Erythroblast (primary cell): ENCODE data around the gene VSIG8.

Experiments
- DNase-seq, 2 experiments: peaks; one replicate each; lab custom pipeline; 2025; lab: John Stamatoyannopoulos, UW
- GATA1 ChIP-seq: IDR thresholded peaks from 2 replicates; pipeline ENCODE4 v1.6.1; 2011; ENCODE audit warnings: low read depth, mild to moderate bottlenecking, control low read depth, low read length, moderate library complexity
- POLR2A ChIP-seq: IDR thresholded peaks from 2 replicates; pipeline ENCODE4 v1.6.1; 2011; ENCODE audit warnings: mild to moderate bottlenecking, low read length

The VSIG8 gene

DNA sequence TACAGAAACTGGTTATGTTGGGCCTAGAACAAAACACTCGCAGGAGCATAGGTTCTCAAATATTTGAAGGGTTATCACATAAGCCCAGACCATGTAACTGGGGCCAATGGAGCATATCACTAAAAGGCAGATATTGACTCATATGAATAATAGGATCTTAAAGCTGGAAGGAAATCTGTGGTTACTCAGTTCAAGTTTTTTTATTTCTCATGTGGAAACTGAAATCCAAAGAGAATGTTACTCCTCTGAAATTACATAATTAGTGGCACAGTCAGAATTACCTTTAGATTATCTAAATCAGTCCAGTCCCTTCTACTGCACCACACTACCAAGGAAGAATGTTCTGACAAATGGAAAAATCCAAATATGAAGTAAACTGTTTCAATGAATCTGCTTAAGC is 23.7 kb downstream of the VSIG8 start:
- DNase-seq, result peak; percentile 9 to 31
- no peak for TF ChIP-seq POLR2A
- TF ChIP-seq GATA1, result no peak

GRCh38 chr1:159835862-159836525 is 26.5 kb downstream of the VSIG8 start:
- DNase-seq, result peak in 1 of 2 experiments; percentile 14
- TF ChIP-seq GATA1 (no peak), POLR2A (no peak)

DNA sequence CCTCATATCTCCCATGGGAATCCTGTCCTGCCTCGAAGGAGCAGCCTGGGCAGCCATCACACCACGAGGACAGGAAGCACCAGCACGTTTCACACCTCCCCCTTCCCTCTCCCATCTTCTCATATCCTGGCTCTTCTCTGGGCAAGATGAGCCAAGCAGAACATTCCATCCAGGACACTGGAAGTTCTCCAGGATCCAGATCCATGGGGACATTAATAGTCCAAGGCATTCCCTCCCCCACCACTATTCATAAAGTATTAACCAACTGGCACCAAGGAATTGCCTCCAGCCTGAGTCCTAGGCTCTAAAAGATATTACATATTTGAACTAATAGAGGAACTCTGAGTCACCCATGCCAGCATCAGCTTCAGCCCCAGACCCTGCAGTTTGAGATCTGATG is 27.1 kb downstream of the VSIG8 start:
- TF ChIP-seq POLR2A (no peak), GATA1 (no peak)
- DNase-seq, result no peak

DNA sequence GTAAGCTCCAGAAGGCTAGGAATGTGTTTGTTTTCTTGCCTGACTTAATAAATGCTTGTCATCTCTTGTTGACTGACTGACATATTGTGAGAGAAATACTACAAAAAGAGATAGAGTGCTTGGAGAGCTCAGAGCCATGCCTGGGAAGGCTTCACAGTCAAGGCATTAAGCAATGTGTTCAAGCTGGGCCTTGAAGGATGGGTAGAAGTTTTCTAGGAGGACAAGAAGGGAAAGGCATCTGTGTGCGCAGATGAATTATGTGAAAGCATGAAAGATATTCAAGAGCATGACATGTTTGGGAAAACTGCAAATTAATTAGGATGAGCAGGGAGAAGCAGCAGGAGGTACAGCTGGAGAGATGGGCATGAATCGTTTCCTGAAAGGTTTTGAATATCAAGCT is 30.1 kb downstream of the VSIG8 start:
- TF ChIP-seq GATA1, result no peak
- TF ChIP-seq POLR2A, result no peak
- DNase-seq, result no peak

DNA sequence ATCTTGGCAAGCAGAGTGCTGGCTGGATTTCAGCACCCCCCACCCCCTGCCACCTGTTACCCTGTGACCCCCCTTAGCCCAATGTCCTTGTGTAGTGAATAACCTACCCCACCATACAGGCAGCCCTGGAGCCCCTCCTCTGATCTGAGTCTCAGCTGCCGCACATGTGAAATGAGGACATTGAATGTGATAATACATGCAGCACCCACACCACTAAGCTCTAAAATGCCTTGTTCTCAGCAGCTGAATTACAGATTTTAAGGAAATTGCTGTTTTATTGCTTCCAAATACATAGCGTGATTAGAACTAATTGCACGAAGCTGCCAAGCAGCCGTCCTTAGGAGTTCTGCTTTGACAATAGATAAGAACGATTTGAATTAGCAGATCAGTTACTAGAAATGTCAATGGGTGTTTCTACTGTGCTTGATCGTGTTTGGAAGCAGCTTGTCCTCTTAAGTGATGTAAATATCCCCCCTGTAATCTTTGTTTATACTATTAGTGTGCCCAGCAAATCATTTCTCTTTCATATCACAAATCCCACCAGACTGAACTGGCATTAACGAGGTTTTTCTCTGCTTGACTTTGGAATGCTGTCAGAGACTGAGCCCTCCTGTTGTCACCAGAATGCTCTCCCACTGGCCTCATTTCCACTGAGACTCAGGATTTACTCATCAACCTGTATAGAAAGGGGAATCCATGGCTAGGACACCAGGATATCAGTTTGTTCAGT is 30.9 kb downstream of the VSIG8 start:
- no peak for DNase-seq
- no peak for TF ChIP-seq GATA1

- DNase-seq, result no peak
- no peak for TF ChIP-seq GATA1
Observed at GRCh38 chr1:159830722-159831121, 31.7 kb downstream of the VSIG8 start.

- TF ChIP-seq GATA1, result no peak
- no peak for TF ChIP-seq POLR2A
- no peak for DNase-seq
Observed at GRCh38 chr1:159829822-159830465, 32.5 kb downstream of the VSIG8 start.

GRCh38 chr1:159829273-159829634 is 33.2 kb downstream of the VSIG8 start:
- DNase-seq, result peak; percentile 7 to 29
- TF ChIP-seq GATA1, result no peak
- TF ChIP-seq POLR2A, result no peak

DNA sequence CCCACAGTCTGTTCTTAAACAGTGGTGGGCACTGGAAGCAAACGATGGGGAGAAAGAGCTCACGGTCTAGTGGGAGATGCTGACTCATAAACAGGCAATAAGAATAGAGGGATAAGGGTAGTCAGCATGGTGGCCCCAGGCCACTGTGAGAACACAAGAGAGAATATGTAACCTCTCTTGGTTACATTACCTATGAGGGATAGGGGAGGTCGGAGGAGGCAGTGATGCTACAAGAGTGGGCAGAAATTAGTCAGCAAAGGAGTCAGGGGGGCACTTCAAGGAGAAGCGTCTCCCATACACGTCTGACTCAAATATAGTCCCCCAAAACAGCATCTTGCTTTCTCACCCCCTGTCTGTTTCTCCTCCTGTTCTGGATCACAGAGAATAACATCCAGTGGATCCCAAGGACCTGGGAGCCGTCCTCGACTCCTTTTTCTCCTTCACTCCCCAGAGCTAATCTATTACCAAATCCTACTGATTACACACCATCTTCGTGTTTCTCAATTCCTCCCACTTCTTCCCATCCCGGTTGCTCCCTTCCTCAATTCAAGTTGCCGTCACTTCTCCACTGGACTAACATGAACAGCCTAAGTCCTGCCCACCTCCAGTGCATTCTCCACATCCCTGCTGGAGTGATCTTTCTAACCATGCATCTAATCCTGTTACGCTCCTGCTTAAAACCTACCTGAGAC is 33.7 kb downstream of the VSIG8 start:
- no peak for TF ChIP-seq GATA1
- DNase-seq, result no peak

GRCh38 chr1:159828176-159828575 is 34.3 kb downstream of the VSIG8 start:
- TF ChIP-seq POLR2A, result no peak
- TF ChIP-seq GATA1, result no peak
- no peak for DNase-seq

- no peak for DNase-seq
- TF ChIP-seq GATA1, result no peak
- no peak for TF ChIP-seq POLR2A
Observed at GRCh38 chr1:159827549-159827948, 34.9 kb downstream of the VSIG8 start.

DNA sequence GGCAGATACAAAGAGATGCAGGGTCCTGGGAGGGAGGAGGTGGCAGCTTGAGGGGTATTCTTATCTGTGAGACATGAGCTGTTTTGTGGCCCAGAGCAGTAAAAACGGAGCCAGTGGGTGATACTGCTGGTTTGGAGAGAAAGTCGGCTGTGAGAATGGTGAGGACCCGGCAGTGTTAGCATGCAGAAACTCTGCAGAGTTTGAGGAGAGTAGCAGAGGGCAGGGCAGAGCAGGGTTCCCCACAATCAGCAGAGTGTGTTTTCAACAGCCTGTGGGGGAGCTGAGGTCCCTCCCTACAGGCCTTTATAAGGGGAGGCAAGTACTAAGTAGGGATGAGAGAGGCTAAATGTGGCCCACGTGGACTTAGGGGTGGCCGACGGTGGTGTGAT is 35.4 kb downstream of the VSIG8 start:
- no peak for DNase-seq
- TF ChIP-seq GATA1 (no peak), POLR2A (no peak)

DNA sequence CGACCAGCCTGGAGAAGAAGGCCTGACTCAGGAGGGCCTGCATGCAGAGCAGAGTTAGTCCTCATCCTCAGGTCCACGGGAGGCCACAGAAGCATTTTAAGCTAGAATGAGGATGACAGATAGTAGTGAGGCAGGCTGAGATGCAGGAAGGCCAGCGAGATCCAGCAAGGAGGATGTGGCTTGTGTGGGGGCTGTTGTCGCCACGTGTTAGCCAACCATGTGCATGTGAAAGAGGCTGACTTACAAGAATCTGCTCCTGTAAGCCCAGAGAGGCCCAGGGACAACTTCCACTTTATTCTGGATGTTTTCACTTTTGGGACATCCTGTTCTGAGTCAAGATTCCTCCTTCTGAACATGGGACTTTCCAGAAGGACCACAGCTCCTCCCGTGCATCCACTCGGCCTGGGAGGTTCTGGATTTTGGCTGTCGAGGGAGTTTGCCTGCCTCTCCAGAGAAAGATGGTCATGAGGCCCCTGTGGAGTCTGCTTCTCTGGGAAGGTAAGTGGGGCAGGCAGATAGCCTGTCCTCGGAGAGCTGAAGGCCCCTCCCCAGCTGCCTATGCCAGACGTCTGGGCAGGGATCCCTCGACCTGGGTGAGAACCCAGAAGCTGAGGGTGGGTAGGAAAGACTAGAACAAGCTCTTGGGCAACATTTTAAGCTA is 35.9 kb downstream of the VSIG8 start, which contains the start of gene SLAMF8:
TSS of gene SLAMF8 (plus strand) at position 433 of the 661 bp plus-strand sequence. CDS start at position 459, 26 bp downstream.
- TF ChIP-seq GATA1, result no peak
- no peak for TF ChIP-seq POLR2A
- no peak for DNase-seq

- TF ChIP-seq GATA1, result no peak
- no peak for TF ChIP-seq POLR2A
- no peak for DNase-seq
Observed at GRCh38 chr1:159825564-159825963, 36.9 kb downstream of the VSIG8 start.
